T-helper 17 cell (primary cell): ENCODE results near the gene PLCB2. TPM values are rescaled to one million over a fixed set of nuclear protein-coding genes. Genes with fewer than 3 reads are reported as not detected.

Experiments used
- ATAC-seq: fragments of 150-1000 bp; cut with Tn5 transposase; 2 replicates; pipeline ENCODE4 v1.10.0; 2021; ENCODE audit warnings: mild to moderate bottlenecking, moderate library complexity
- DNase-seq, 3 donors: peaks; one replicate each; pipeline versions ENCODE4 v3.0.0 to v3.0.0-alpha.2; 2020 to 2021
- H3K9me3 ChIP-seq: one replicate; pipeline ENCODE4 v1.7.0; 2013; ENCODE audit warnings: low read length, mild to moderate bottlenecking; ENCODE audit not compliant: control insufficient read depth, poor library complexity, severe bottlenecking
- H3K27ac Mint-ChIP-seq: one replicate; pipeline ENCODE4 v1.8.0; 2022; ENCODE audit warnings: mild to moderate bottlenecking, moderate library complexity, mixed read lengths
- H3K27me3 Mint-ChIP-seq: one replicate; pipeline ENCODE4 v1.8.0; 2022; ENCODE audit warnings: mixed read lengths
- H3K36me3 Mint-ChIP-seq: one replicate; pipeline ENCODE4 v1.8.0; 2022; ENCODE audit warnings: low read depth, mixed read lengths
- H3K4me1 Mint-ChIP-seq: one replicate; pipeline ENCODE4 v1.8.0; 2022; ENCODE audit warnings: mild to moderate bottlenecking, mixed read lengths
- H3K4me3 Mint-ChIP-seq: one replicate; pipeline ENCODE4 v1.8.0; 2022; ENCODE audit warnings: mild to moderate bottlenecking, moderate library complexity, mixed read lengths
- total RNA-seq, 4 donors: library from RNA in 2 of 4; stranded (reverse) in 2 of 4; gene quantifications; one replicate each; pipeline ENCODE4 v1.2.3 and lab custom pipeline; 2022 to 2026

PLCB2 gene
- total RNA-seq, 2 donors from 2014 or later: 228 to 238 TPM

DNA sequence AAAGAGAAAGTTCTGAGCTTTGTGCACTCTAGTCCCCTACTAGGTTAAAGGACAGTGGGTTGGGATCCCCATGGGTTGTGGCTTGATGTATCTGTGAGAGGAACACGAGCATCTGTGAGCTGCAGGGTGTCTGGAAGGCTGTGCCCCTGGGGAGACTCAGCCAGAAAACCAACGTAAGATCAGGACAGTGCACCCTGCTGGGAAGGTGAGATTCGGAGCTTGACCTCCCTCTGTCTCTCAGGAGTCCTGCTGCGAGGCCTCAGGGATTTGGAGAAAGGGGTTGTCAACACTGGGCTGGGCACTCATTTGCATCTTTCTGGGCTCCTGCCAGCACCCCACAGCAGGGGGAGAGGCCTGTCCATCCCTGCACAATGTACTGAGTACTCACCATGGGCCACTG, 40.1 kb downstream of the PLCB2 start:
- ATAC-seq: no peak
- H3K27ac Mint-ChIP-seq: peak overlapping the region; percentile 41

DNA sequence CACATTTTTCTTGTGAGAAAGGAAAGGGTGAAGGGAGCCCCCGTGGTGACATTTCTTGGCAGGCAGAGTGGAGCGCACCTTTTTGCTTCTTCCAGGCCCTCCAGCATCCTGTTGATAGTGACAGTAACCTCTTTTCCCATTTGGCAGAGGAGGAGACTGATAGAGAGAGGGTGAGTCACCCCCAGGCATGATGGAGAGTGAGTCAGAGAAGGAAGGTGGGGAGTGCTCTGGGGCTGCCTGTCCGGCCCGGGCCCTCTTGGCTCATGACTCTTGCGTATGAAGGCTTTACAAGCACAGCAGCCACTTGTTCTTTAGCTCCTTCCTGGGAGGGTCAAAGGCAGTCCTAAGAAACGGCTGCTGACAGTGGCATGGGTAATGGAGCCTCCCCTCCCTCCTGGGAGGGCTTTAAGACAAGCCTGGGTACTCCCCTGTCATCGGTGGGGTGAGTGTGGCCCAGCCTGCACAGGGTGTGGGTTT, 40.9 kb downstream of the PLCB2 start:
- Mint-ChIP-seq H3K27me3 (no peaks in the 10 kb centered on the region), H3K4me1 (no peaks in the 10 kb centered on the region), H3K27ac (no peak overlapping the region), H3K36me3 (no peaks in the 10 kb centered on the region), H3K4me3 (no peak overlapping the region)
- ATAC-seq (no peak), DNase-seq (no peak)
- no peaks in the 10 kb centered on the region for H3K9me3 ChIP-seq

More for the DNA sequence above, 40.1 kb downstream of the PLCB2 start:
- no peaks in the 10 kb centered on the region for H3K9me3 ChIP-seq
- no peak for DNase-seq
- no peak overlapping the region for H3K4me3 Mint-ChIP-seq
- H3K4me1 Mint-ChIP-seq: no peaks in the 10 kb centered on the region
- H3K36me3 Mint-ChIP-seq: no peaks in the 10 kb centered on the region
- H3K27me3 Mint-ChIP-seq: no peaks in the 10 kb centered on the region

DNA sequence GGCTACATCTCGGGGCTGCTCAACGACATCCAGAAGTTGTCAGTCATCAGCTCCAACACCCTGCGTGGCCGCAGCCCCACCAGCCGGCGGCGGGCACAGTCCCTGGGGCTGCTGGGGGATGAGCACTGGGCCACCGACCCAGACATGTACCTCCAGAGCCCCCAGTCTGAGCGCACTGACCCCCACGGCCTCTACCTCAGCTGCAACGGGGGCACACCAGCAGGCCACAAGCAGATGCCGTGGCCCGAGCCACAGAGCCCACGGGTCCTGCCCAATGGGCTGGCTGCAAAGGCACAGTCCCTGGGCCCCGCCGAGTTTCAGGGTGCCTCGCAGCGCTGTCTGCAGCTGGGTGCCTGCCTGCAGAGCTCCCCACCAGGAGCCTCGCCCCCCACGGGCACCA, 41.9 kb downstream of the PLCB2 start:
- Mint-ChIP-seq H3K4me1 (no peaks in the 10 kb centered on the region), H3K36me3 (no peaks in the 10 kb centered on the region), H3K27ac (no peak overlapping the region), H3K4me3 (no peak overlapping the region), H3K27me3 (peaks cover 5% of the 10 kb centered on the region)
- no peak for ATAC-seq
- H3K9me3 ChIP-seq: no peaks in the 10 kb centered on the region
- no peak for DNase-seq

DNA sequence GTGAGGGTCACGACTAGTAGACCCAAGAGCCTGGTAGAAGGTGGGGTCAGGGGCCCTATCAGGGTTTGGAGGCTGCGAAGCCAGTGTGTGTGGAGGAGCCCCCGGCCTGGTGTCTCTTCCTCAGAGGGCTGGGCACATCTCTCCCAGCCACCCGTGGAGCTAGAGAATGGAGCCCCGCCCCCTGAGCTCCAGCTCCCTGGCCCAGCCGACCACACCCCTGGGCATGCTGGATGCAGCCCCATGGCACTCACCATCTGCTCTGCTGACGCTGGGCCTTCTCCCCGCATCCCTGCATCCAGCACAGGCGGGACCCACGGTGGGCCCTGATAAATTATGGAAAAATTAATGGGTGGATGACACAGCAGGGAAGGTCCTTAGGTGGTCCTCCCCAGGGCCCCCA, 42.4 kb downstream of the PLCB2 start:
- DNase-seq (no peak), ATAC-seq (no peak)
- H3K9me3 ChIP-seq: no peaks in the 10 kb centered on the region
- no peaks in the 10 kb centered on the region for H3K4me1 Mint-ChIP-seq
- H3K4me3 Mint-ChIP-seq: no peak overlapping the region
- H3K27me3 Mint-ChIP-seq: peaks cover 5% of the 10 kb centered on the region
- H3K36me3 Mint-ChIP-seq: no peaks in the 10 kb centered on the region
- no peak overlapping the region for H3K27ac Mint-ChIP-seq

DNA sequence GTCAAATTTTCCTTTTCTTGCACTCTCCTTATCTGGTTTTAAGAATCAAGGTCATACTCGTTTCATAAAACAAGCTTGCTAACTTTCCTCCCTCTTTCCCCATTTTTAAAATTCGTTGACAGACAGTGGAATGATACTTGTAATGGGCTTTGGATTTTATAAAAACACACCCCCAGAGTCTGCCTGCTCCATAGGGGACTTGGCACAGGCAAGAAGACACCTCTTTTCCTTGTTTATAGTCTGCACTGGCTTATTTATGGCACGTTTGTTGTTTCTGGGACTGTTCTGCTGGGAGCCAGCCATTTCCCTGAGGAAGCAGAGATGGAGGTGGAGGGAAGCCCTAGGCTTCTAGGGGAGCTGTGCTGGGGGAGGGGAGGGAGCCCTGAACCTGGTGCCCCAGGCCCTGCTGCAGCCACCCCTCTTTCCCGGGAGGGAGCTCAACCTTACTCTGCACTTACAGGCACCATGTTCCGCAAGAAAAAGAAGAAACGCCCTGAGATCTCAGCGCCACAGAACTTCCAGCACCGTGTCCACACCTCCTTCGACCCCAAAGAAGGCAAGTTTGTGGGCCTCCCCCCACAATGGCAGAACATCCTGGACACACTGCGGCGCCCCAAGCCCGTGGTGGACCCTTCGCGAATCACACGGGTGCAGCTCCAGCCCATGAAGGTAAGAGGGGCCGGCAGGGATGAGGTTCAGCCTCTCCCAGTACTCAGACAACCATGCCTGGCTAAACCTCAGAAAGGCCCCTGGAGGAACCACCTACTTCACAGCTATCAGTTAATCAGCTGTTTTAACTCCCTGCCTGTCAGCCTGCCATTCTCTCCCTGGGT, 43.2 kb downstream of the PLCB2 start:
- DNase-seq: no peak
- Mint-ChIP-seq H3K4me3 (no peak overlapping the region), H3K36me3 (no peaks in the 10 kb centered on the region), H3K27ac (no peak overlapping the region), H3K27me3 (peaks cover 5% of the 10 kb centered on the region), H3K4me1 (no peaks in the 10 kb centered on the region)
- no peaks in the 10 kb centered on the region for H3K9me3 ChIP-seq
- ATAC-seq: no peak

DNA sequence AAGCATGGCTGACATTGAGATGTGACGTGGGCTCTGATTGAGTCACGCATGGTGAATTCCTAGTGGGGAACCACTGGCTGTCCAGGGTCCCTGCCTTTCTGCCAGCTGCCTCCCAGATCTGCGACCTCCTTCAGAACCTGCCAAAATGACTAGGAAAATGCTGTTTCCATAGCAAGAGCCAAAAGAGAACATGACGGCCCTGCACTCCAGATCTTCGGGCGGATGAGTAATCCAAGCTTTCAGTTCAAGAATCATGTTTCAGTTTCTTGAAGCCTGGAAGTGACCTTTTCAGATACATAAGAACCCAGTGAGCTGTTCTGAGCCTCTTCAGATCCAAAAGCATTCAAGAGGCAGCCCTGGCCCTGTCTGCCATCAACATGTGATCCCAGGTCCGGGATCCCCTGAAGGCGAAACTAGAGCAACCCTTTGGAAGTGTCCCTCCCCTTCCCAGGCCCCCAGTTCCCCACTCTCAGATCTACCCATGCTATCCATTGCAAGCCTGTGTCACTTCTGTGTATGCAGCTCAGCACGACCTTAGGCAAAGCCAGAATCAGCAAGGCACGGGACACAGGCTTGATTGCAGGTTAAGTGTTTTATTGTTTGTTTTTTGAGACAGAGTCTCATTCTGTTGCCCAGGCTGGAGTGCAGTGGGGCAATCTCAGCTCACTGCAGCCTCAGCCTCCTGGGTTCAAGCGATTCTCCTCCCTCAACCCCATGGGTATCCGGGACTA, 44.5 kb downstream of the PLCB2 start:
- DNase-seq: no peak
- ATAC-seq: no peak
- Mint-ChIP-seq H3K27ac (no peak overlapping the region), H3K36me3 (no peaks in the 10 kb centered on the region), H3K4me3 (no peak overlapping the region), H3K27me3 (peaks cover 11% of the 10 kb centered on the region), H3K4me1 (no peaks in the 10 kb centered on the region)
- no peaks in the 10 kb centered on the region for H3K9me3 ChIP-seq

DNA sequence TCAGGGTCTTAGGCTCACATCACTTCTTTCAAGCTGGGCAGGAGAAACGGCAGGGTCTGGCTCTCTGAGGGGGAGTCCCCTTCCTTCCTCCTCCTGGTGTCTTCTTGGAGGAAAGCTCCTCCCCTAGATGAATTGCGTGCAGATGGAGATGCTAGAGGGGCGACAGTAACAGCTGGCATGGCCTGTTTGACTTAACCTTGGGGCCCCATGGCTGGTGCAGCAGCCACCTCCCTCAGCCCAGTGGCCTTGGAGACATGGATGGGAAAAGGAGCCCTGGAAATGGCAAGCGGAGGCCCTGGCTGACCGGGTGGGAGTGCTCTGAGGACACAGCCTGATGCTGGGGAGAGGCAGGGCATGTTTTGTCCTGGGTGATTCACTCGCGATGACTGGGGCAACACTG, 48.7 kb downstream of the PLCB2 start:
- ATAC-seq (no peak), DNase-seq (no peak)
- Mint-ChIP-seq H3K27ac (no peak overlapping the region), H3K4me3 (no peak overlapping the region), H3K4me1 (peaks cover 2% of the 10 kb centered on the region), H3K27me3 (peaks cover 29% of the 10 kb centered on the region), H3K36me3 (no peaks in the 10 kb centered on the region)
- H3K9me3 ChIP-seq: no peaks in the 10 kb centered on the region

DNA sequence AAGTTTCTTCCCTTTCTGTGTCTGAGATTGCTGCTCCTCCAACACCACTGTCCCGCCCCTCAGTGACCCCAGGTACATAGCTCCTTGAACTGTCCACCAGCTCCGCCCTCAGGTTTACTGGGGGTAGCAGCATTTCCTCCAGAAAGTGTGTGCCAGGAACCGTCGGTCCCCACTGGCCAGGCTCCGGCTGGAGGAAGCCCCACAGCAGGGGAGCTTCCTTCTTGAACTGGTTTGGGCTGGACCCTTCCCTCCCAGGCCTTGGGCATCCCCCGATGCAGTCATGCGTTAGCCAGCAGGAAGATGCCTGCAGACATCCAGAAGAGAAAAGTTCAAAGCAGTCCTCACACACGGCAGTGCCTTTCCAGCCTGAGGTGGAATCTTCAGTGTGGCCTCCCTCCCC, 49.2 kb downstream of the PLCB2 start:
- H3K9me3 ChIP-seq: no peaks in the 10 kb centered on the region
- H3K4me1 Mint-ChIP-seq: peaks cover 5% of the 10 kb centered on the region
- H3K27ac Mint-ChIP-seq: no peak overlapping the region
- H3K27me3 Mint-ChIP-seq: peaks cover 33% of the 10 kb centered on the region
- no peaks in the 10 kb centered on the region for H3K36me3 Mint-ChIP-seq
- no peak overlapping the region for H3K4me3 Mint-ChIP-seq
- ATAC-seq (no peak), DNase-seq (no peak)

DNA sequence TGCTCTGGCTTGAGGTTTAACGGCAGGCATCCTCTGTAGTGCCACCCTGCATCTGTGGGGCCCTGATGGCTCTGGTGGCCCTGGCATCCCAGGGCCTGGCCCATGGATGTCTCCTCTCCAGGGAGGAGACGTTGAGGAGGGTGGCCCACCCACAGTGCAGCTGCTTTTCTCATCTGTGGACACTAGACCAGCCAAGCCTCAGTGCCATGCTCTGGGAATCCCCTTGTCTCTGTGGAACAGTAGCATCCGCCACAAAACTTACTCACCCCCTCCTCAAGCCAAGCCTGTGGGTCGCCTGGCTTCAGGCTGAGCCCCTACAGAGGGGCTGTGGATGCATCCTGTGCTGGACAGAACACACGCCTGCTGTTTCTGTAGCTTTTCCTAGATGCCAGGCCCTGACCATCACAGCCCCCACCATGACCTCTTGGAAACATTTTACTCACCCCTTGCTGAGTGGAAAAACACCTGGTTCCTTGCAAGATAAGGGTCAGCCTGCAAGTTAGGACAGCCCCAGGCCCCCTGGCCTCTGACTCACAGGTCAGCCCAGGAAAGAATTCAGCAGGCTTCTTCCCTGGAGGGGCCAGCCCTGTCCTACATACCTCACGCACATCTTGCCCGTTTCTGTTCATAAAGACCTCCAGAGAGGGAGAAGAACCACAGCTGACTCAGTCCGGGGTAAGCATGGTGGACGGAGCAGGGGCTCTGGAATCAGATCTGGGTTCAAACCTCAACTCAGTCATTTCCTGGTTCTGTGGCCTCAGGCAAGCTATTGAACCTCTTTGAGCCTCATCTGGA, 49.9 kb downstream of the PLCB2 start:
- Mint-ChIP-seq H3K27ac (no peak overlapping the region), H3K4me3 (no peak overlapping the region), H3K36me3 (no peaks in the 10 kb centered on the region), H3K4me1 (peaks cover 9% of the 10 kb centered on the region), H3K27me3 (peaks cover 40% of the 10 kb centered on the region)
- ATAC-seq (no peak), DNase-seq (no peak)
- H3K9me3 ChIP-seq: no peaks in the 10 kb centered on the region

DNA sequence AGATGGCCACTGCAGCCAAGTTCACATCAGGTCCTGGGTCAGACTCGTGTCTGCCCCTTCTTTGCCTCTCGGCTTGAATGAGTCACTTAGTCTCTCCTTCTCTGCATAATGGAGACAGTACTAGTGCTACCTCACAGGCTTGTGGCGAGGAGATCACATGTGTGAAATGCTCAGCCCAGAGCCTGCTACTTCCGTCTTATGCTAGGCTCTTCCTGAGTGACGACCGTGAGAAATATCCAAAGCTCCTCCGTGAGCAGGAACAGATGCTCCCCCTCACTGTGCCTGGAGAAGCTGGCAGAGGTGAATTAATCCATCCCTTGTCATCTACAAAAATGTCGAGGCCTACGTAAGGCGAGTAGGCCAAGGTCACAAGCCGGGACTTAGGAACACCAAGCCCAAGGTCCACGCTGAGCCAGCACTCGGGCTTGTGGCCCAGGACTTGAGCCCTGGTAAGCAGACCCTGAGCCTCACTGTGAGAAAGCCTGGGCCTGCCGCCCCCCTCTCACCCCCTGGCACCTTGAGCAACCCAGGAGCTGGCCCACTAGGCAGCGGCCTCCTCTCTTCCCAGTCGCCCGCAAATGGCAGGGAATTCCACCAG, 51.0 kb downstream of the PLCB2 start:
- DNase-seq (no peak), ATAC-seq (no peak)
- Mint-ChIP-seq H3K4me1 (peaks cover 9% of the 10 kb centered on the region), H3K4me3 (no peak overlapping the region), H3K27me3 (peaks cover 40% of the 10 kb centered on the region), H3K27ac (no peak overlapping the region), H3K36me3 (no peaks in the 10 kb centered on the region)
- H3K9me3 ChIP-seq: no peaks in the 10 kb centered on the region

DNA sequence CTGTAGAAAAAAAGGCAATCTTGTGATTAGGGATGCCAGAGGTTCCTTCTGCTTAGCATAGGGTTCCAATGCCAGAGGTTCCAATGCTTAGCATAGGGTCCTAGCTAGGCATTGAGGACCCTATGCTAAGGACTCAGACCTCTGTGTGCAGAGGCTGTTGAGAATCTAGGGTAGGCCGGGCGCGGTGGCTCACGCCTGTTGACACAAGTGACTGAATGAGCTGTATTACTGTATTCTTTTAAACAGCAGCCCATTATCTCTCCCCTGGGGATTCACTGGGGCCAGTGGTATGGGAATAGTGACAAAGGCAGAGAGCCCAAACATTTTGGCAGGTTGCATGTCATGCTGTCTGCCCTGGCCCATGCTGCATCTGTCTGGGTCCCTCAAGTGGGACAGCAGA, 52.7 kb downstream of the PLCB2 start:
- Mint-ChIP-seq H3K27ac (no peak overlapping the region), H3K4me3 (no peak overlapping the region), H3K27me3 (peaks cover 43% of the 10 kb centered on the region), H3K4me1 (peaks cover 9% of the 10 kb centered on the region), H3K36me3 (no peaks in the 10 kb centered on the region)
- ATAC-seq (no peak), DNase-seq (no peak)
- no peaks in the 10 kb centered on the region for H3K9me3 ChIP-seq

DNA sequence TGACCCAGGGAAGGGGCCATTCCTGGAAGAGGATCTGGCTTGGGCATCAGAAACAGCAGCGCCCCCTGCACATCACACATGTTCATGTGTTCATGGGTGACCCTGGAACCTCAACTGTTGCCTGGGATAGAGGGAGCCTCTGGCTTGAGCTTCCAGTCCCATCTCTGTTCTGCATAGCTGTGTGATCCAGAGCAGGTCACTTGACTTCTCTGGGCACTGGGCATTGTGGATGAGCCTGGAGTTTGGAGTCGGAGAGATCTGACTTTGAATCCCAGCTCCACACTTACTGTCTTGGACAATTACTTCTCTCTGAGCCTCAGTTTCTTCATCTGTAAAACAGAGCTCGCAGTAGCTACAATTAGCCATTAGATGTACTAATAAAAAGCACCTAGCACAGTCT, 53.3 kb downstream of the PLCB2 start:
- no peak for ATAC-seq

More for the DNA sequence above, 53.3 kb downstream of the PLCB2 start:
- H3K9me3 ChIP-seq: no peaks in the 10 kb centered on the region
- no peak overlapping the region for H3K4me3 Mint-ChIP-seq
- peaks cover 9% of the 10 kb centered on the region for H3K4me1 Mint-ChIP-seq
- H3K36me3 Mint-ChIP-seq: no peaks in the 10 kb centered on the region
- no peak for DNase-seq
- H3K27ac Mint-ChIP-seq: no peak overlapping the region
- H3K27me3 Mint-ChIP-seq: peaks cover 43% of the 10 kb centered on the region
